Fibroblast of mammary gland (primary cell): ENCODE data around the gene IGSF22.
A peak's percentile ranks its signal among the peaks of the same experiment; 100 is the strongest.

Experiments used
- DNase-seq: peaks from one replicate; pipeline ENCODE4 v3.0.0-alpha.2; 2010; ENCODE audit warnings: low read depth
- H3K4me3 ChIP-seq: 2 replicates; pipeline ENCODE4 v1.5.1; 2011; ENCODE audit warnings: low read depth, mild to moderate bottlenecking, low read length, moderate library complexity; ENCODE audit not compliant: control insufficient read depth
- CTCF ChIP-seq: conservative IDR thresholded peaks from 2 replicates; pipeline ENCODE4 v1.5.1; 2011; ENCODE audit warnings: low read depth, low read length, inconsistent platforms; ENCODE audit not compliant: control insufficient read depth, insufficient read depth

IGSF22 gene

GRCh38 chr11:18728658-18729057 is 2.7 kb upstream of the IGSF22 start:
- no peak for DNase-seq
- no peak for TF ChIP-seq CTCF
- H3K4me3 ChIP-seq: no peak overlapping the region

GRCh38 chr11:18727479-18728236 is 1.7 kb upstream of the IGSF22 start:
- peak; percentile 86 for TF ChIP-seq CTCF
- no peak overlapping the region for H3K4me3 ChIP-seq
- peak; percentile 29 for DNase-seq

GRCh38 chr11:18723991-18724390 is 2.0 kb downstream of the IGSF22 start:
- H3K4me3 ChIP-seq: no peak overlapping the region
- no peak for DNase-seq
- TF ChIP-seq CTCF: no peak

- TF ChIP-seq CTCF: no peak
- no peak for DNase-seq
- H3K4me3 ChIP-seq: no peak overlapping the region
Measured at GRCh38 chr11:18722293-18722637, 3.7 kb downstream of the IGSF22 start.

GRCh38 chr11:18721561-18722292 is 4.3 kb downstream of the IGSF22 start:
- DNase-seq: peak; percentile 54
- TF ChIP-seq CTCF: peak; percentile 89
- H3K4me3 ChIP-seq: peak overlapping the region; percentile 57

GRCh38 chr11:18720808-18721560 is 5.0 kb downstream of the IGSF22 start:
- TF ChIP-seq CTCF: no peak
- peak overlapping the region; percentile 57 for H3K4me3 ChIP-seq
- peak; percentile 46 for DNase-seq
